H9 (cell line): ENCODE results near the gene KRT40. TPM values are rescaled to one million over a fixed set of nuclear protein-coding genes. Genes with fewer than 3 reads are reported as not detected.

Source experiments
- DNase-seq: peaks from one replicate; pipeline ENCODE4 v3.0.0-alpha.2; 2017
- H2AFZ ChIP-seq: one replicate; pipeline ENCODE4 v1.6.1; 2013; ENCODE audit warnings: mild to moderate bottlenecking, low read length, control low read depth, moderate library complexity
- H2AK5ac ChIP-seq: 2 replicates; pipeline ENCODE4 v1.6.1; 2013; ENCODE audit warnings: low read length, control low read depth, mixed read lengths; ENCODE audit not compliant: insufficient read length
- H2BK120ac ChIP-seq: one replicate; pipeline ENCODE4 v1.6.1; 2013; ENCODE audit warnings: low read depth, mild to moderate bottlenecking, low read length, control low read depth, inconsistent platforms; ENCODE audit not compliant: poor library complexity, severe bottlenecking
- H2BK12ac ChIP-seq: 2 replicates; pipeline ENCODE4 v1.6.1; 2013; ENCODE audit warnings: low read length, control low read depth, mixed read lengths, low read depth; ENCODE audit not compliant: insufficient read length
- H2BK15ac ChIP-seq: 2 replicates; pipeline ENCODE4 v1.6.1; 2013; ENCODE audit warnings: low read depth, low read length, control low read depth
- H2BK20ac ChIP-seq: one replicate; pipeline ENCODE4 v1.6.1; 2013; ENCODE audit warnings: low read depth, mild to moderate bottlenecking, low read length, control low read depth, inconsistent platforms; ENCODE audit not compliant: poor library complexity, severe bottlenecking
- H2BK5ac ChIP-seq: 2 replicates; pipeline ENCODE4 v1.6.1; 2013; ENCODE audit warnings: low read length, control low read depth, mixed read lengths; ENCODE audit not compliant: insufficient read length
- H3K14ac ChIP-seq: 2 replicates; pipeline ENCODE4 v1.6.1; 2013; ENCODE audit warnings: low read length, control low read depth; ENCODE audit not compliant: insufficient read depth
- H3K18ac ChIP-seq: 2 replicates; pipeline ENCODE4 v1.6.1; 2013; ENCODE audit warnings: low read depth, mild to moderate bottlenecking, mixed read lengths, low read length, control low read depth; ENCODE audit not compliant: insufficient read length
- H3K23ac ChIP-seq: 2 replicates; pipeline ENCODE4 v1.6.1; 2013; ENCODE audit warnings: low read length, control low read depth, mixed read lengths, low read depth; ENCODE audit not compliant: insufficient read length
- H3K23me2 ChIP-seq: 2 replicates; pipeline ENCODE4 v1.6.1; 2013; ENCODE audit warnings: low read depth, mild to moderate bottlenecking, mixed read lengths, low read length, control low read depth; ENCODE audit not compliant: insufficient read length, poor library complexity, severe bottlenecking
- H3K27ac ChIP-seq: 2 replicates; pipeline ENCODE4 v1.5.1; 2013; ENCODE audit warnings: low read length, control low read depth, mixed read lengths, low read depth; ENCODE audit not compliant: insufficient read length
- H3K27me3 ChIP-seq: 2 replicates; pipeline ENCODE4 v1.6.1; 2013; ENCODE audit warnings: low read length, control low read depth, inconsistent platforms; ENCODE audit not compliant: insufficient read depth
- H3K4ac ChIP-seq: 2 replicates; pipeline ENCODE4 v1.6.1; 2013; ENCODE audit warnings: low read depth, mild to moderate bottlenecking, control low read depth, inconsistent platforms, low read length, moderate library complexity
- H3K4me1 ChIP-seq: 2 replicates; pipeline ENCODE4 v1.6.1; 2013; ENCODE audit warnings: low read length, control low read depth, inconsistent platforms; ENCODE audit not compliant: insufficient read depth
- H3K4me2 ChIP-seq: 2 replicates; pipeline ENCODE4 v1.6.1; 2013; ENCODE audit warnings: low read length, control low read depth, mixed read lengths; ENCODE audit not compliant: insufficient read length, insufficient read depth
- H3K56ac ChIP-seq: 2 replicates; pipeline ENCODE4 v1.6.1; 2013; ENCODE audit warnings: low read depth, mild to moderate bottlenecking, mixed read lengths, low read length, control low read depth; ENCODE audit not compliant: insufficient read length
- H3K79me1 ChIP-seq: 2 replicates; pipeline ENCODE4 v1.6.1; 2013; ENCODE audit warnings: low read depth, mild to moderate bottlenecking, moderate library complexity, low read length, control low read depth, inconsistent platforms; ENCODE audit not compliant: insufficient read depth, poor library complexity, severe bottlenecking
- H3K79me2 ChIP-seq: 2 replicates; pipeline ENCODE4 v1.6.1; 2013; ENCODE audit warnings: low read length, control low read depth, inconsistent platforms; ENCODE audit not compliant: insufficient read depth
- H3K9ac ChIP-seq: 2 replicates; pipeline ENCODE4 v1.6.1; 2013; ENCODE audit warnings: low read length, control low read depth, mixed read lengths; ENCODE audit not compliant: insufficient read length; ENCODE audit errors: extremely low read depth
- H3K9me3 ChIP-seq: one replicate; pipeline ENCODE4 v1.6.1; 2013; ENCODE audit warnings: low read depth, low read length, inconsistent platforms; ENCODE audit not compliant: control insufficient read depth
- H3T11ph ChIP-seq: one replicate; pipeline ENCODE4 v1.6.1; 2013; ENCODE audit warnings: mild to moderate bottlenecking, low read length, control low read depth, inconsistent platforms
- H4K20me1 ChIP-seq: one replicate; pipeline ENCODE4 v1.6.1; 2013; ENCODE audit not compliant: control insufficient read depth, insufficient read length, insufficient read depth
- H4K5ac ChIP-seq: 2 replicates; pipeline ENCODE4 v1.6.1; 2013; ENCODE audit warnings: low read depth, mild to moderate bottlenecking, mixed read lengths, low read length, control low read depth; ENCODE audit not compliant: insufficient read length
- H4K8ac ChIP-seq: replicated peaks from 2 replicates; pipeline ENCODE4 v1.6.1; 2013; ENCODE audit warnings: low read length, control low read depth, mixed read lengths, low read depth; ENCODE audit not compliant: insufficient read length
- H4K91ac ChIP-seq: 2 replicates; pipeline ENCODE4 v1.6.1; 2013; ENCODE audit warnings: low read depth, mild to moderate bottlenecking, moderate library complexity, mixed read lengths, low read length, control low read depth; ENCODE audit not compliant: insufficient read length
- H3K27ac Mint-ChIP-seq, 3 experiments: 2 replicates in 2 of 3; 3 replicates in 1 of 3; pipeline ENCODE4 v1.8.0; 2020 to 2021; ENCODE audit warnings: mixed read lengths in 3 of 3, mild to moderate bottlenecking in 1 of 3, moderate library complexity in 1 of 3
- H3K27me3 Mint-ChIP-seq: 2 replicates; pipeline ENCODE4 v1.8.0; 2021; ENCODE audit warnings: low read depth, mild to moderate bottlenecking, moderate library complexity, mixed read lengths
- H3K36me3 Mint-ChIP-seq, 3 experiments: 2 replicates in 2 of 3; 3 replicates in 1 of 3; pipeline ENCODE4 v1.8.0; 2020 to 2021; ENCODE audit warnings: low read depth in 3 of 3, mixed read lengths in 3 of 3; ENCODE audit not compliant: insufficient read depth in 1 of 3
- H3K4me1 Mint-ChIP-seq, 2 experiments: 2 replicates each; pipeline ENCODE4 v1.8.0; 2020; ENCODE audit warnings: mixed read lengths in 2 of 2
- H3K4me3 Mint-ChIP-seq, 2 experiments: 2 replicates in 1 of 2; 3 replicates in 1 of 2; pipeline ENCODE4 v1.8.0; 2020 to 2021; ENCODE audit warnings: mild to moderate bottlenecking in 2 of 2, mixed read lengths in 2 of 2, moderate library complexity in 1 of 2
- H3K9me3 Mint-ChIP-seq, 2 experiments: 2 replicates in 1 of 2; 3 replicates in 1 of 2; pipeline ENCODE4 v1.8.0; 2020; ENCODE audit warnings: mild to moderate bottlenecking in 2 of 2, mixed read lengths in 2 of 2, moderate library complexity in 1 of 2
- CTCF ChIP-seq: fragments of 200-600 bp; sonication (generic); conservative IDR thresholded peaks from 3 replicates; pipeline ENCODE4 v1.8.0; 2021; ENCODE audit warnings: antibody characterized with exemption, mild to moderate bottlenecking
- WGBS: extraction: QIAGEN DNeasy Blood & Tissue Kit; methylation state at CpG from one replicate; pipeline ENCODE4 v1.1.7; 2013; ENCODE audit warnings: missing lambda C conversion rate, low lambda C conversion rate, mixed read lengths; ENCODE audit not compliant: insufficient read length; ENCODE audit errors: extremely low coverage; 5-methylcytosine and 5-hydroxymethylcytosine counted together
- total RNA-seq: library from RNA; stranded (reverse); gene quantifications from 2 replicates; pipeline ENCODE4 v1.2.1, GENCODE V29; 2021

Gene KRT40
- total RNA-seq, 1 experiment from 2014 or later, result not detected

DNA sequence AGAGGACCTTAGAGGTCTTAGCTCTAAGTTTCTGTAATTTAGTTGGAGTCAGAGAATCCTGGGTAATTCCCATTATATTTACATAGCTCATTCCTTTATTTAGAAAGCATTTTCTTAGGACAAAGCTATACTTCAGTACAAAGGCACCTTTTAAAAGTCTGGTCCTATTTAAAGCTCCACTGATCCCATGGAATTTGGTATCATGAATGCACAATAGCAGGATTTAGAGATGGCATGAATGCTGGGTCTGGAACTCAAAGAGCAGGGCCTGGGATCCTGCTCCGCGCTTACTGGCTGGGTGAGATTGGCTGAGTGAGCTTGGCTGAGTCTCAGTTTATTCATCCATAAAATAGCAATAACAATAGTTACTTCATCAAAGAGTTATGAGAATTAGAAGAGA is 51.5 kb downstream of the KRT40 start:
- WGBS, result no CpG with 5 or more reads among the region's 2 CpGs

More for the DNA sequence above, 51.5 kb downstream of the KRT40 start:
- no peak overlapping the region for H2BK12ac ChIP-seq
- H3K27ac Mint-ChIP-seq, result no peak overlapping the region
- no peaks in the 10 kb centered on the region for H3K9me3 Mint-ChIP-seq
- H3K14ac ChIP-seq, result no peak overlapping the region
- H3K4me3 Mint-ChIP-seq, result no peak overlapping the region
- no peak for DNase-seq
- no peak overlapping the region for H2AK5ac ChIP-seq
- H3K4me1 ChIP-seq, result no peaks in the 10 kb centered on the region
- H3K18ac ChIP-seq, result no peak overlapping the region
- no peaks in the 10 kb centered on the region for H3K79me2 ChIP-seq
- no peaks in the 10 kb centered on the region for H3K36me3 Mint-ChIP-seq
- H3K27ac ChIP-seq, result no peak overlapping the region
- H3K27me3 Mint-ChIP-seq, result peaks cover 7% of the 10 kb centered on the region; the same call in 1 of the 2 replicates
- H3K9ac ChIP-seq, result no peak overlapping the region
- H2AFZ ChIP-seq, result no peak overlapping the region
- H4K91ac ChIP-seq, result no peak overlapping the region
- H3K27me3 ChIP-seq, result no peaks in the 10 kb centered on the region
- H3K23ac ChIP-seq, result no peak overlapping the region
- no peak overlapping the region for H2BK20ac ChIP-seq
- H3K23me2 ChIP-seq, result no peaks in the 10 kb centered on the region
- no peaks in the 10 kb centered on the region for H4K20me1 ChIP-seq
- no peak overlapping the region for H2BK15ac ChIP-seq
- no peaks in the 10 kb centered on the region for H3K79me1 ChIP-seq
- no peak overlapping the region for H3K56ac ChIP-seq
- H4K8ac ChIP-seq, result no peak overlapping the region
- H3K4me2 ChIP-seq, result no peak overlapping the region
- no peak overlapping the region for H3T11ph ChIP-seq
- H3K9me3 ChIP-seq, result no peaks in the 10 kb centered on the region
- no peak overlapping the region for H3K4ac ChIP-seq
- no peak overlapping the region for H2BK5ac ChIP-seq
- H4K5ac ChIP-seq, result no peak overlapping the region
- H2BK120ac ChIP-seq, result no peak overlapping the region
- H3K4me1 Mint-ChIP-seq, result peaks cover 11 to 14% of the 10 kb centered on the region in 2 experiments
- no peak for TF ChIP-seq CTCF
